Measurements from ENCODE around the gene C2orf68. TPM values are rescaled to one million over a fixed set of nuclear protein-coding genes. Genes with fewer than 3 reads are reported as not detected.

Gene C2orf68
- total RNA-seq, 1 experiment from 2014 or later, result 69.6 TPM

- CTCF ChIA-PET, result no interaction called here
- no peak for ATAC-seq
- peak overlapping the region; percentile 98 for H3K4me3 Mint-ChIP-seq
- peaks cover 17% of the 10 kb centered on the region for H3K4me1 Mint-ChIP-seq
- POLR2A ChIA-PET, result no interaction called here
- TF ChIP-seq AFF4 (CRISPR knock-in tag; IDR thresholded peaks at IDR 0.05; ENCODE audit: borderline replicate concordance) (no peak), JAZF1 (CRISPR knock-in tag; IDR thresholded peaks at IDR 0.05) (no peak), ERG (CRISPR knock-in tag; IDR thresholded peaks at IDR 0.05) (no peak), ZNF512 (CRISPR knock-in tag; IDR thresholded peaks at IDR 0.05; ENCODE audit: borderline replicate concordance) (no peak), ZBTB43 (CRISPR knock-in tag; IDR thresholded peaks at IDR 0.05) (no peak), CREM (CRISPR knock-in tag; IDR thresholded peaks at IDR 0.05) (no peak), CDX4 (CRISPR knock-in tag; IDR thresholded peaks at IDR 0.05; ENCODE audit: borderline replicate concordance) (no peak), TEAD4 (CRISPR knock-in tag; IDR thresholded peaks at IDR 0.05) (no peak), CREB1 (CRISPR knock-in tag; IDR thresholded peaks at IDR 0.05) (no peak), ZBTB21 (CRISPR knock-in tag; IDR thresholded peaks at IDR 0.05; ENCODE audit: borderline replicate concordance) (no peak), RELA (CRISPR knock-in tag; IDR thresholded peaks at IDR 0.05; ENCODE audit: borderline replicate concordance) (no peak), CTCF (IDR thresholded peaks at IDR 0.05) (no peak), ZNF219 (CRISPR knock-in tag; IDR thresholded peaks at IDR 0.05; ENCODE audit: borderline replicate concordance) (no peak), E2F1 (CRISPR knock-in tag; IDR thresholded peaks at IDR 0.05) (no peak), AR (CRISPR knock-in tag; IDR thresholded peaks at IDR 0.05) (no peak), FOXK1 (CRISPR knock-in tag; IDR thresholded peaks at IDR 0.05) (no peak), MYBL2 (CRISPR knock-in tag; IDR thresholded peaks at IDR 0.05) (no peak), FOXP1 (CRISPR knock-in tag; IDR thresholded peaks at IDR 0.05; ENCODE audit: borderline replicate concordance) (no peak), ZSCAN18 (CRISPR knock-in tag; IDR thresholded peaks at IDR 0.05) (no peak), ZNF416 (CRISPR knock-in tag; IDR thresholded peaks at IDR 0.05) (no peak)
- no peaks in the 10 kb centered on the region for H3K9me3 Mint-ChIP-seq
- H3K27me3 Mint-ChIP-seq (ENCODE audit: low read depth), result no peaks in the 10 kb centered on the region; the same call in 1 of the 2 replicates
- H3K36me3 Mint-ChIP-seq, result peaks cover 16% of the 10 kb centered on the region
- DNase-seq (ENCODE audit: low spot score), result no peak
- no peak overlapping the region for H3K27ac Mint-ChIP-seq
These were observed 14.6 kb downstream of the C2orf68 start for GRCh38 chr2:85597241-85597640.

Measured in WTC11 (cell line).